ENCODE measurements around the gene FAM222B. TPM values are rescaled to one million over a fixed set of nuclear protein-coding genes. Genes with fewer than 3 reads are reported as not detected.
A peak's percentile ranks its signal among the peaks of the same experiment; 100 is the strongest.

Gene FAM222B
- total RNA-seq, 2 donors from 2014 or later: 20.9 to 26.5 TPM

- Mint-ChIP-seq H3K4me3 (peak overlapping the region; percentile 96 to 99), H3K4me1 (ENCODE audit: low read depth) (peaks cover 65% of the 10 kb centered on the region), H3K36me3 (ENCODE audit: insufficient read depth in 2 of 2) (peaks cover 18 to 30% of the 10 kb centered on the region in 2 donors), H3K9me3 (no peaks in the 10 kb centered on the region), H3K27me3 (ENCODE audit: low read depth) (peaks cover 6% of the 10 kb centered on the region), H3K27ac (peak overlapping the region; percentile 93)
- DNase-seq: peak; percentile 43 to 44
- peak in 1 of 2 donors; percentile 4 for ATAC-seq (replicated peaks in 1 of 2)
These were observed 122.2 kb downstream of the FAM222B start for GRCh38 chr17:28720247-28720996.

GRCh38 chr17:28719021-28719433, 123.6 kb downstream of the FAM222B start:
- H3K36me3 Mint-ChIP-seq (ENCODE audit: insufficient read depth in 2 of 2): peaks cover 14 to 22% of the 10 kb centered on the region in 2 donors
- H3K27me3 Mint-ChIP-seq (ENCODE audit: low read depth): peaks cover 6% of the 10 kb centered on the region
- DNase-seq (no peak), ATAC-seq (replicated peaks in 1 of 2) (peak in 1 of 2 donors; percentile 1)
- H3K9me3 Mint-ChIP-seq: no peaks in the 10 kb centered on the region
- H3K27ac Mint-ChIP-seq: peak overlapping the region; percentile 93
- peaks cover 51% of the 10 kb centered on the region for H3K4me1 Mint-ChIP-seq (ENCODE audit: low read depth)
- H3K4me3 Mint-ChIP-seq: peak overlapping the region; percentile 96 to 99

GRCh38 chr17:28718333-28719020, 124.1 kb downstream of the FAM222B start:
- Mint-ChIP-seq H3K4me3 (peak overlapping the region; percentile 29 to 81), H3K4me1 (ENCODE audit: low read depth) (peaks cover 46% of the 10 kb centered on the region)

GRCh38 chr17:28717578-28718332, 124.8 kb downstream of the FAM222B start, which contains the start of gene RAB34:
Gene RAB34, minus strand, starts transcription at chr17:28717868. Its CDS starts 602 bp downstream, at chr17:28717266.
- peaks cover 12 to 22% of the 10 kb centered on the region in 2 donors for H3K36me3 Mint-ChIP-seq (ENCODE audit: insufficient read depth in 2 of 2)
- H3K4me1 Mint-ChIP-seq (ENCODE audit: low read depth): peaks cover 41% of the 10 kb centered on the region
- H3K27ac Mint-ChIP-seq: no peak within 1 kb of the TSS
- ATAC-seq (replicated peaks in 1 of 2) (peak in 1 of 2 donors; percentile 15), DNase-seq (peak; percentile 35 to 55)
- H3K27me3 Mint-ChIP-seq (ENCODE audit: low read depth): peaks cover 6% of the 10 kb centered on the region
- peak within 1 kb of the TSS; percentile 29 to 81 for H3K4me3 Mint-ChIP-seq
- H3K9me3 Mint-ChIP-seq: no peaks in the 10 kb centered on the region

More at GRCh38 chr17:28718333-28719020, 124.1 kb downstream of the FAM222B start:
- ATAC-seq (replicated peaks in 1 of 2) (no peak), DNase-seq (no peak)
- Mint-ChIP-seq H3K36me3 (ENCODE audit: insufficient read depth in 2 of 2) (peaks cover 12 to 22% of the 10 kb centered on the region in 2 donors), H3K27ac (no peak overlapping the region), H3K9me3 (no peaks in the 10 kb centered on the region), H3K27me3 (ENCODE audit: low read depth) (peaks cover 6% of the 10 kb centered on the region)

GRCh38 chr17:28716740-28717577, 125.6 kb downstream of the FAM222B start:
- peak in 1 of 2 donors; percentile 22 for DNase-seq
- Mint-ChIP-seq H3K4me1 (ENCODE audit: low read depth) (peaks cover 41% of the 10 kb centered on the region), H3K27ac (no peak overlapping the region), H3K36me3 (ENCODE audit: insufficient read depth in 2 of 2) (peaks cover 12 to 16% of the 10 kb centered on the region in 2 donors), H3K4me3 (peak overlapping the region in 1 of 2 donors; percentile 65), H3K27me3 (ENCODE audit: low read depth) (peaks cover 6% of the 10 kb centered on the region), H3K9me3 (no peaks in the 10 kb centered on the region)
- no peak for ATAC-seq (replicated peaks in 1 of 2)

- Mint-ChIP-seq H3K27ac (no peak overlapping the region), H3K4me3 (no peak overlapping the region), H3K9me3 (no peaks in the 10 kb centered on the region), H3K36me3 (ENCODE audit: insufficient read depth in 2 of 2) (peaks cover 4 to 5% of the 10 kb centered on the region in 2 donors), H3K4me1 (ENCODE audit: low read depth) (peaks cover 39% of the 10 kb centered on the region), H3K27me3 (ENCODE audit: low read depth) (peaks cover 6% of the 10 kb centered on the region)
- no peak for ATAC-seq (replicated peaks in 1 of 2)
- DNase-seq: no peak
These were observed 127.4 kb downstream of the FAM222B start for GRCh38 chr17:28715217-28715616.

- ATAC-seq (replicated peaks in 1 of 2) (no peak), DNase-seq (no peak)
- Mint-ChIP-seq H3K36me3 (ENCODE audit: insufficient read depth in 2 of 2) (no peaks in the 10 kb centered on the region), H3K27me3 (ENCODE audit: low read depth) (peaks cover 6% of the 10 kb centered on the region), H3K4me3 (no peak overlapping the region), H3K27ac (no peak overlapping the region), H3K4me1 (ENCODE audit: low read depth) (peaks cover 36% of the 10 kb centered on the region), H3K9me3 (no peaks in the 10 kb centered on the region)
These were observed 128.3 kb downstream of the FAM222B start for GRCh38 chr17:28714281-28714680.

- Mint-ChIP-seq H3K27ac (no peak overlapping the region), H3K4me1 (ENCODE audit: low read depth) (peaks cover 24% of the 10 kb centered on the region), H3K9me3 (no peaks in the 10 kb centered on the region), H3K36me3 (ENCODE audit: insufficient read depth in 2 of 2) (peaks cover 0 to 2% of the 10 kb centered on the region in 2 donors), H3K27me3 (ENCODE audit: low read depth) (no peaks in the 10 kb centered on the region), H3K4me3 (peak overlapping the region; percentile 94 to 96)
- DNase-seq: no peak
- ATAC-seq (replicated peaks in 1 of 2): no peak
These were observed 129.7 kb downstream of the FAM222B start for GRCh38 chr17:28712705-28713415.

GRCh38 chr17:28712032-28712704, 130.4 kb downstream of the FAM222B start:
- Mint-ChIP-seq H3K4me3 (peak overlapping the region; percentile 94 to 96), H3K27me3 (ENCODE audit: low read depth) (no peaks in the 10 kb centered on the region), H3K9me3 (no peaks in the 10 kb centered on the region), H3K36me3 (ENCODE audit: insufficient read depth in 2 of 2) (peaks cover 2% of the 10 kb centered on the region in 2 donors), H3K27ac (peak overlapping the region; percentile 91), H3K4me1 (ENCODE audit: low read depth) (peaks cover 23% of the 10 kb centered on the region)
- ATAC-seq (replicated peaks in 1 of 2): peak; percentile 44 to 47
- DNase-seq: peak; percentile 75 to 81

GRCh38 chr17:28711723-28712031, 130.9 kb downstream of the FAM222B start, which contains the start of gene PROCA1:
Gene PROCA1, minus strand, starts transcription at chr17:28711888. Its CDS starts 228 bp downstream, at chr17:28711660.
- H3K27me3 Mint-ChIP-seq (ENCODE audit: low read depth): no peaks in the 10 kb centered on the region
- peak in 1 of 2 donors; percentile 44 for DNase-seq
- no peaks in the 10 kb centered on the region for H3K9me3 Mint-ChIP-seq
- peak; percentile 34 to 38 for ATAC-seq (replicated peaks in 1 of 2)
- peaks cover 23% of the 10 kb centered on the region for H3K4me1 Mint-ChIP-seq (ENCODE audit: low read depth)
- peak within 1 kb of the TSS; percentile 94 to 96 for H3K4me3 Mint-ChIP-seq
- H3K27ac Mint-ChIP-seq: peak within 1 kb of the TSS; percentile 91
- peaks cover 2% of the 10 kb centered on the region in 2 donors for H3K36me3 Mint-ChIP-seq (ENCODE audit: insufficient read depth in 2 of 2)

Measured in activated T-cell treated with anti-CD3 and anti-CD28 coated beads, Interleukin-2, amount 50 U/mL, for 72 hours (primary cell).